Coronary artery (tissue), 2 donors: Measurements from ENCODE around the gene TSPAN5.

Source experiments
- DNase-seq: peaks from one replicate; pipeline ENCODE4 v3.0.0-alpha.2; 2017; ENCODE audit warnings: low spot score
- H3K27ac ChIP-seq, 2 donors: fragments of 200-600 bp; sonication (generic); one replicate each; pipeline ENCODE4 v1.5.1; 2016 to 2019
- H3K4me3 ChIP-seq: fragments of 200-600 bp; sonication (generic); 2 replicates; pipeline ENCODE4 v1.5.1; 2016; ENCODE audit warnings: mild to moderate bottlenecking, moderate library complexity
- TF ChIP-seq, protein P1 (sequence below): fragments of 200-600 bp; sonication (generic); IDR thresholded peaks from one replicate; pipeline ENCODE4 v1.5.1; 2019; ENCODE audit warnings: antibody characterized with exemption

Gene TSPAN5

DNA sequence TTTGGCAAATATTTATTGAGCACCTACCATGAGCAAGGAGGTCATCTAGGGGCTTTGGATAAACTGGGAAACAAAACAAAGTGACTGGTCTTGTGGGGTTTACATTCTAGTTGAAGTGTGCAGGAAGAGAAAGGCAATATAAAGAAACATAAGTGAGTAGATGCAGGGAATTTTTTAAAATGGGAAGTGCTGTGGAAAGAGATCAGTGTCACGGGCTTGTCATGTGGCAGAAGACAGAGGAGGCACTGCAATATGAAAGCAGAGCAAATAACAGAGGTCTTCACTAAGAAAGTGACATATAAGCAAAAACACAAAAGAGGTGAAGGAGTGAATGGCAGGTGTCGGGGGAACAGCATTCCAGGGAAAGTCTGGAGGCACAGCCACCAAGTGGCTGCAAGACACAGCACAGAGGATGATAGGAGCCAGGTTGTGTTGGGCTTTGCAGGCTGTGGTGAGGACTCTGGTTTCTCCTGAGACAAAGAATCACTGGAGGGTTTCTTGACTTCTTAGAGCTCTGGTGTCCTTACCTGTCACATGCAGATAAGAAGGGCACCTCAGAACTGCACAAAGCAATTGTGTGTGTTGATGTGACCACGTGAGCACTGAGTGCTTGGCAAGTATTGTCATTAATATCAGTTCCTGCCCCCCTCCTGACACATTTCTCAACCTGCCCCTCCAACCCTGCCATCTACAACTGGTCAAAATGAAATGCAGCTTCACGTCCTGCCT, 143.5 kb downstream of the TSPAN5 start:
- no peak overlapping the region for H3K27ac ChIP-seq
- DNase-seq = no peak
- H3K4me3 ChIP-seq = no peak overlapping the region
- TF ChIP-seq, protein P1, sequence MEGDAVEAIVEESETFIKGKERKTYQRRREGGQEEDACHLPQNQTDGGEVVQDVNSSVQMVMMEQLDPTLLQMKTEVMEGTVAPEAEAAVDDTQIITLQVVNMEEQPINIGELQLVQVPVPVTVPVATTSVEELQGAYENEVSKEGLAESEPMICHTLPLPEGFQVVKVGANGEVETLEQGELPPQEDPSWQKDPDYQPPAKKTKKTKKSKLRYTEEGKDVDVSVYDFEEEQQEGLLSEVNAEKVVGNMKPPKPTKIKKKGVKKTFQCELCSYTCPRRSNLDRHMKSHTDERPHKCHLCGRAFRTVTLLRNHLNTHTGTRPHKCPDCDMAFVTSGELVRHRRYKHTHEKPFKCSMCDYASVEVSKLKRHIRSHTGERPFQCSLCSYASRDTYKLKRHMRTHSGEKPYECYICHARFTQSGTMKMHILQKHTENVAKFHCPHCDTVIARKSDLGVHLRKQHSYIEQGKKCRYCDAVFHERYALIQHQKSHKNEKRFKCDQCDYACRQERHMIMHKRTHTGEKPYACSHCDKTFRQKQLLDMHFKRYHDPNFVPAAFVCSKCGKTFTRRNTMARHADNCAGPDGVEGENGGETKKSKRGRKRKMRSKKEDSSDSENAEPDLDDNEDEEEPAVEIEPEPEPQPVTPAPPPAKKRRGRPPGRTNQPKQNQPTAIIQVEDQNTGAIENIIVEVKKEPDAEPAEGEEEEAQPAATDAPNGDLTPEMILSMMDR = no peak

DNA sequence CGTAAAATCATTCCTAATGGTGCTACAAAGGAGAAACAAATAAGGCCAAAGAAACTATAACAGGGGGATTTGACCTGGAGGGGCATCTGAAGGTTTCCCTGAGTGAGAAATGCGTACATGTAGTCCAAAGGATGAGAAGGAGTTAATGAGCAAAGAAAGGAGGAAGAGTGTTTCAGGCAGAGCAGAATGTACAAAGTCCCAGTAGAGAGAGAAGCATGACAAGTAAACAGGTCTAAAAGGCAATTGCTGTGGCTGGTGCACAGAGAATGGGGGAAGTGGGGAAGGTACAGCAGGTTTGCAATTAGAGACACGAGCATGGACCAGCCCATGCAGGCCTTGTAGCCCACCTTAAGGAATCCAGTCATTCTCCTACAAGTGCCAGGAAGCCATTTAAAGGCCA, 145.5 kb downstream of the TSPAN5 start:
- TF ChIP-seq, protein P1 = no peak
- no peak for DNase-seq
- Histone ChIP-seq H3K4me3 (no peak overlapping the region), H3K27ac (no peak overlapping the region)

DNA sequence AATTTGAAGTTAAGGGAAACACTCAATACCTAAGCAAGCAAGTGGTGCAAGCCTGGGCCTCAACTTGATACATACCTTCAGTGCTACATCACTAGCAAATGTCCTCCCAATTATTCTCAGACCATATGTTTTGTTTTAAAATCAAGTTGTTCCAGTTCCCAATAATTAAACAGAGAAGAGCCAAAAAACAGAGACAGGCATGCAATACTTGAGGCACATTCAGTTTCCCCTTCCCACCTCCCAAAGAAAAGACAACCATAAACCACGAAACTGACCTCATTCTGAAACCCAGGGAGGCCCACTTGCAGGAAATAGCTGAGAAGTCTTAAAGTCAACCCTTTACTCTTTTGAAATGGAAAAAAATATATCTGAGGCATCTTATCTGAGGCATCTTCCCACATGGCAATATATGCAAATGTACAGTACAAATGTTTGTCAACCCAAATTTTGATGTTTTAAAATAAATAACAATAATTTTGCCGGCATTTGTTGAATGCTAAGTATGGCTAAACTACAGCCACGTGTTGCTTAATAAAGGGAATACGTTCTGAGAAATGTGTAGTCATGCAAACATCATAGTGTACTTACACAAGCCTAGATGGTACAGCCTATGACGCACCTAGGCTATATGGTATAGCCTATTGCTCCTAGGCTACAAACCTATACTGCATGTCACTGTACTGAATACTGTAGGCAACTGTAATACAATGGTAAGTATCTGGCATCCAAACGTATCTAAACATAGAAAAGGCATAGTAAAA, 147.5 kb downstream of the TSPAN5 start:
- H3K4me3 ChIP-seq = no peak overlapping the region
- H3K27ac ChIP-seq = no peak overlapping the region
- DNase-seq = no peak
- TF ChIP-seq, protein P1 = no peak

DNA sequence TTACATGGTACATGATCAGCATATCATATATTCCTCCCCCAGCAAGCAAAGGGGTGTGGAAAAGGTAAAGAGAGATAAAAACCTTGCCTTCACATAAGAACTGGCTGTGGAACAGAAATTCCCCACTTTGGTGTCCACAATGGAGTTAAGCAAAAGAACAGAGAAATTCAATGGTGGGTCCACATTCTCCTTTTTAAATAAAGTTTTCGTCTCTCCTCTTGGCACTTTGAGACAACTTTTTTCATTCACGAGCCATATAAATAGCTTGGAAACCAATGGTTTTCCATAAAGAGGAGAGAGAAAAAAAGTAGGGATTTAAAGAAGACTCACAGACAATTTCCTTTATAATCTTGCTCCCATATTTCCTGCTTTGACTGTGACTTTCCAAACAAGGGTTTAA, 148.1 kb downstream of the TSPAN5 start:
- TF ChIP-seq, protein P1 = no peak
- H3K27ac ChIP-seq = no peak overlapping the region
- DNase-seq = no peak
- no peak overlapping the region for H3K4me3 ChIP-seq

DNA sequence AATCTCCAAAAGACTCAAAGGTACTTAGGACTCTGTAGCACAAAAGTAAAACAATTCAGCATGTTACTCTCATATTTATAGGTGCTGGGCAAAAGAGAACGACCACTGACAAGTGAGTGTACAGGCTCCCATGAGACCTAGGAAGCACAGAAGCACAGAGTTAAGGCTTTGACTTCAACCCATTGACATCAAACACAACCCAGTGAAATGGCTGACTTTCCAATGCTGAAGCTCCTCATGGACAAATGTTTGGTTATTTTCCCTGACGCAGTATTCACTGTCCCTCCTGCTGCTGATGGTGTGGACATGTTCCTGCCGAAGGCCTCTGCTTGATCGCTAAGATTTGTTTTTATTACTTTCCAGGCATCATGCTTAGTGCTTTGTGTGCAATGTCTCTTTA, 148.7 kb downstream of the TSPAN5 start:
- TF ChIP-seq, protein P1 = no peak
- no peak for DNase-seq
- Histone ChIP-seq H3K4me3 (no peak overlapping the region), H3K27ac (no peak overlapping the region)

DNA sequence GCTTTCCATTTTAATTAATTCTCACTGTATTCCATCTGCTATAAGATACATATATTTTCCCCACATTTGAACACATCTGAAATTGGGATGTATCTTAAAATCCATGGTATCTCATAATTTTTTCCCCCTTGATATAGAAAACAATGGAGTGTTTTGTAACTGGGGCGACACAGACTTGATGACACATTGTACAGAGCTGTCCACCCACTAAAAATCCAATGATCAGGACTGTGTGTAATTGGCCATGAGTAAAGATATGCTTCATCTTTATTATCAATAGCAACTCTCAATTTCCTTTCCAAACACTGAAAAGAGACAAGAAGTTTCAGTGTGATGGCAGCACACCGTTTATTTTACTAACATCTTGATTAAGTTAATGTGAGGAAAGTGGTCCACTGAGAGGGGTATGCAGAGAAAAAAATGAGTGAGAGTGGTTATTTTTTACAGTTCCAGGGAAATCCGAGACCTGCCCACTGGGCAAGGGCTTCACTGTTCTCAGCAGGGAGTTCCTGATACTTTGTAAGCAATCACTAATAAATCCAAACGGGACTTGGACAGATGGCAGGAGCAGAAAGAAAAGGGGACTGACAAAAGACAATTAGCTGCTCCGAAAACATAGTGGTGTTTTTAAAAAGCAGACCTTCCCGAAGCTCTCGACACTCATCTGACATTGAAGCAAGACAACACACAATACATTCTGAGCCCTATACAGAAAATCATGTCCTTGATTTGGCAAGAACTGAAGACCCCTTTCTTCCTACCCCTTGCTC, 149.4 kb downstream of the TSPAN5 start:
- DNase-seq = no peak
- TF ChIP-seq, protein P1 = no peak
- no peak overlapping the region for H3K4me3 ChIP-seq
- H3K27ac ChIP-seq = no peak overlapping the region
